HS-5 (cell line): ENCODE data around the gene SEC14L1.

ENCODE experiments used
- DNase-seq: peaks from one replicate; pipeline ENCODE4 v3.0.0-alpha.2; 2012; ENCODE audit warnings: low read depth

Gene SEC14L1

DNA sequence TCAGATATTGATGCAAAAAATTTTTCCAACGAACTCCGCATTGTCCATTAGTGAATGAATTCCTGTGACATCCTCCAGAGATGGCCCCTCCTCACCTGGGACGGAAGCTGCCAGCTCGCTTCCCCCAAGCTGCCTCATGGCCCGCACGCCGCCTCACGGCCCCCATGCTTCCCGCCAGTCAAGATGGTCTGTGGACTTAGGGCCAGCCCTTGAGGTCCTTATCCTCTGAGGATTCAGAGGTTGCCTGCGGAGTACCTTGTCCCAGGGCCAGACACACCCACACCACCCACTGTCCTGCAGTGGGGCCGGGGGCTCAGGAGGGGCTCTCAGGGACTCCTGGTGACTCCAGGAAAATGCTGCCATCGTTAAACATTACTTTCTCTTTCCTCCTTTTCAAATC is 73.6 kb downstream of the SEC14L1 start:
- no peak for DNase-seq

- DNase-seq: no peak
These were observed 74.0 kb downstream of the SEC14L1 start for GRCh38 chr17:77214743-77215142.

GRCh38 chr17:77215281-77215680 is 74.5 kb downstream of the SEC14L1 start:
- DNase-seq: no peak

- no peak for DNase-seq
These were observed 75.7 kb downstream of the SEC14L1 start for GRCh38 chr17:77216486-77216885.

DNA sequence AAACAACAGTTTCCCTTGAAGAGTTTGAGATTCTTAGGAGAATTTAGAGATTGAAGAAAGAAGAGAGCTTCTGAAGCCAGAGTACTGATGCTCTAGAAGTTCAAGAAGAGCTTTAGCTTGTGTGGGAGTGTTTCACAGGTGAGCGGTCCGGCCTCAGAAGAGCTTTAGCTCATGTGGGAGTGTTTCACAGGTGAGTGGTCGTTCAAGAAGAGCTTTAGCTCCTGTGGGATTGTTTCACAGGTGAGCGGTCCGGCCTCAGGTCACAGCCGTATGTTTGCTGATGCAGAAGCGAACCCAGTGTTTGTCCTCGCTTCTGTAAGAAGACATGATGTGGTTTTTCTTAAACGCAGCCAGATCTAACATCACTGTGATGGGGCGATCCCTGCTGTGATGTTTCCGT is 76.4 kb downstream of the SEC14L1 start:
- DNase-seq: no peak

GRCh38 chr17:77217566-77217965 is 76.8 kb downstream of the SEC14L1 start:
- DNase-seq: no peak

- no peak for DNase-seq
These were observed 78.1 kb downstream of the SEC14L1 start for GRCh38 chr17:77218902-77219301.

DNA sequence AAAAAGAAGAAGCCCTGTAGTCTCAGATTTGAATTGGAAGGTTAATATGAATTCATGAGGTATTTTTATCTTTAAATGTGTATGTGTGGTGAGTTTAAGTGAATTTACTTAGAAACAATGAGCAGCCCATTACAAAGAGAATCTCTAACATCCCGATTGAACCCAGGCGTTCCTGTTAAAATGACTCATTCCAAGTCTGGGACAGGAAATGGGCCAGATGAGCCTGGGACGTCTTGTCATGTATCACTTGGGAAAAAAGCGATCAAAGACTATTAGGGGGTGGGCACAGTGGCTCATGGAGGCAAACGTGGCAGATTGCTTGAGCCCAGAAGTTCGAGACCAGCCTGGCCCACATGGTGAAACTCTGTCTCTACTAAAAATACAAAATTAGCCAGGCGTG is 81.6 kb downstream of the SEC14L1 start:
- no peak for DNase-seq

GRCh38 chr17:77223642-77224420 is 83.1 kb downstream of the SEC14L1 start:
- DNase-seq: no peak

DNA sequence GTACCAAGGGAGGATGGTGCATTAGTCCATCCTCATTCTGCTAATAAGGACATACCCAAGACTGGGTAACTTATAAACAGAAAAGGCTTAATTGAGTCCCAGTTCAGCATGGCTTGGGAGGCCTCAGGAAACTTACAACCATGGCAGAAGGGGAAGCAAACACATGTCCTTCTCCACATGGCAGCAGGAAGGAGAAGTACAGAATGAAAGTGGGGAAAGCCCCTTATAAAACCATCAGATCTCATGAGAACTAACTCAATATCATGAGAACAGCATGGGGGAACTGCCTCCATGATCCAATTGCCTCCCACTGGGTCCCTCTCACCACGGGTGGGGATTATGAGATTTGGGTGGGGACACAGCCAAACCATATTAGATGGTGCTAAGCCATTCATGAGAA is 84.5 kb downstream of the SEC14L1 start:
- DNase-seq: no peak

GRCh38 chr17:77227461-77228240 is 86.9 kb downstream of the SEC14L1 start:
- DNase-seq: no peak

DNA sequence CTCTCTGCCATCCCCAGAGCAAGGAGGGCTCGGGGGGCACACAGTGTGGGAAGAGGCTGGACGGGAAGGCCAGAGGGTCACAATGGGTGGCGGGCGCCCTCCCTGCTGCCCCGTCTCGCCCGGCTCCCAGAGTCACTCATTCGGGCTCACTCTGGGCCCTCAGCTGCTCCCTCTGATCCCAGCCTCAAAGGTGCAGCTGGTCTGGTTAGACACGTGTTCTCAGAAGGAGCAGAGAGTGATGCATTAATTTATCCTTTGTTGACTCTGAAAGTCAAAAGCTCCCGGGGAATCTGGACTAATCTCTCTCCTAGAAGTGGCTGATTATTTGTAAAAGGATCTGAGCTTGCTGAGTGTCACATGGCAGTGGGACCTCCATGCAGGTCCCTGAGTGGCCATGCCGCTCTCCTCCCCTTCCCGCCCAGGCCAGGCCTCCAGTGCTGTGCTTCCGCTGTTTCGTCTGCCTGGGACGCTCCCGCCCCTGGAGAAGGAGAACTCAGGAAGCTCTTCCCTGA is 87.5 kb downstream of the SEC14L1 start:
- no peak for DNase-seq

DNA sequence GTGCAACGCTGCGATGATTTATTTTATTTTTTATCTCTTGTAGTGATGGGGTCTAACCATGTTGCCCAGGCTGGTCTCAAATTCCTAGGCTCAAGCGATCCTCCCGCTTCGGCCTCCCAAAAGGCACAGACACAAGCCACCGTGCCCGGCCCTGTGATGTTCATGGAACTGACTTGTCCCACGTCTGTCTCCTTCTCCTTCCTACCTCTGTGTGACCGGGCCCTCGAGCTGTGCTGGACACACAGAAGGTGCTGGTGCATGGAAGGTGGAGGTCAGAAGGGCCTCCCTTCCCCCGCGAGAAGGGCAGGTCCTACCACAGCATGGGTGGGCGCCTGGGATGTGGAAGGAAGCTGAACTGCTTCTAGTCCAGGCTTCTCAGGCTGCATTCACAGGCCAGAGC is 88.0 kb downstream of the SEC14L1 start:
- DNase-seq: no peak

DNA sequence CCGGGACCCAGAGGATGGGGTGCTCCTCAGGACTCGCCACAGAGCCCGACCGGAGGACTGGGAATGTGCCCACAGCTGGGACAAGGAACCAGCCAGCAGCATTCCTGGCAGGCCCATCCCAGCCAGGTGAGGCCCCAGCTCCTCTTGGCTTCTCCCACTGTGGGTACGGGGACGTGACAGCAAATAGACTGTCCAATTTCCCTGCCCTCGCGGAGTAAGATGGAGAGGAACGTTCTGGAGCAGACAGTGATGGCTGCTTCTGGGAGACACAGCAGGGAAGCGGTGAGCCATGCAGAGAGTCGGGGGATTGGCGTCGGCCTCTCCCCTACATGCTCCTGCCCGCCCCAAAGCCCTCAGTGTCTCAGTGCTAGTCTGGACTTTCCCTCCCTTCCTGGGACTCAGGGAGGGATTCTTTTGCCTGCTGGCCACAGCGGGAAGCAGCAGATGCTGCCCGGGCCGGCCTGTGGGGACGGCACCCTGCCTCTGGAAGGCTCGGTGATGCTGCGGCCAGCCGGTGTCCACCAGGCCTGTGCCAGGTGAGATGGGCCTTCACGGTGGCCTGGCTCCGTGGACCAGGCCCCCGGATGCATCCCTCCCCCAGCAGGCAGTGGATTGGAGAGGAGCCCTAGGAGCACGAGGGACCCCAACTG is 89.1 kb downstream of the SEC14L1 start:
- no peak for DNase-seq

DNA sequence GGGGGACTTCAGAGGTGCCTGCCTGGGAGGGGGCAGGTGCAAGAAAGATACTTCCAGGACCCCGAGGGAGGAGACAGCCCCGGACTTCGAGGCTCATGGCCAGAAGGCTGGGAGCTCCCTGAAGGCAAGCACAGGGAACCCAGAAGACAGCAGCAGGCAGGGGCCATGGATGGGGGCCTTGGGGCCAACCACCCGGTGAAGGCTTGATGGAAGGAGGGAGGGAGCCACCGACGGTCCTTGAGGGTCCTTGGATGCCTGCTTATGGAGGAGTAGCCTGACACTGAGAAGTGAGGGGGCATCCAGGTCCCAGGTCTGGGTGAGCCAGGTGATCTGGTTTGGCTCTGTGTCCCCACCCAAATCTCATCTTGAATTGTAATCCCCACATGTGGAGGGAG is 89.7 kb downstream of the SEC14L1 start:
- no peak for DNase-seq

- DNase-seq: no peak
These were observed 90.5 kb downstream of the SEC14L1 start for GRCh38 chr17:77231076-77231871.

DNA sequence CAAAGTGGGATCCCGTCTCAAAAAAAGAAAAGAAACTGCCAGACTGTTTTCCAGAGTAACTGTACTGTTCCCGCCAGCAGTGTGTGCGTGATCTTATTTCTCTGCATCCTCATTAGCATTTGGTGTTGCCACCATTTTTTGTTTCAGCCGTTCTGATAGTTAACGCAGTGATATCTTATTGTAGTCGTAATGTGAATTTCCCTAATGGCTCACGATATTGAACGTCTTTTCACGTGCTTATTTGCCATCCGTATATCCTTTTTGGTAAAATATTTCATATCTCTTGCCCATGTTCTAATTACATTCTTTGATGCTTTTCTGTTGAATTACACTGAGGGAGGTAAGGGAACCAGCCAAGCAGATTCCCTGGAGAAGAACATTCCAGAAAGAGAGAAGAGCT is 92.4 kb downstream of the SEC14L1 start:
- no peak for DNase-seq

DNA sequence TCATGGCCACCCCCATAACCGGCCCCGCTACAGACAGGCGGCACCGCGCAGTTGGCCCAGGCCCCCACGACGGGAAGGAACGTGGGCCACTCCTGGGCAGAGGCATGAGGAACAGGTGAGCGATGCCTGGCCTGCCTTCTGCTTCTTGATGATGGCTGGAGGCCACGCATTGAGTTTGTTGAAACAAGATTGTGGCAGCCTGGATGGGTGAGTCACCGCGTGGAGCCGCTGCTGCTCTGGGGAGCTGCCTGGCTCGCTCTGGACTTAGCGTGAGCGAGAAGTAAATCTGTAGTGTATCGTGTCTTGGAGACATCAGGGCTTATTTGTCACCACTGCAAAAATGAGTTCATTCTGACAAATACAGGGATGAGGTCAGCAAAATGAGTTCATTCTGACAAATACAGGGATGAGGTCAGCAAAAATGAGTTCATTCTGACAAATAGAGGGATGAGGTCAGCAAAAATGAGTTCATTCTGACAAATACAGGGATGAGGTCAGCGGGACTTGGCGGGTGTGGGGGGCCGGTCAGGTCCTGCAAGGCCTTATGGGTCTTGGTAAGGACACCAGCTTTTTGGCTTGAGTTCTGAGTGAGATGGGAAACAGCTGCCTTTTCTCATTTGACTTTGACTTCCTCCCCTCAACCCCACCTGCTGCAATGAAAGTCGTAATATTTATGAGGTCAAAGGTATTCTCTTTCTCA is 93.0 kb downstream of the SEC14L1 start:
- no peak for DNase-seq

DNA sequence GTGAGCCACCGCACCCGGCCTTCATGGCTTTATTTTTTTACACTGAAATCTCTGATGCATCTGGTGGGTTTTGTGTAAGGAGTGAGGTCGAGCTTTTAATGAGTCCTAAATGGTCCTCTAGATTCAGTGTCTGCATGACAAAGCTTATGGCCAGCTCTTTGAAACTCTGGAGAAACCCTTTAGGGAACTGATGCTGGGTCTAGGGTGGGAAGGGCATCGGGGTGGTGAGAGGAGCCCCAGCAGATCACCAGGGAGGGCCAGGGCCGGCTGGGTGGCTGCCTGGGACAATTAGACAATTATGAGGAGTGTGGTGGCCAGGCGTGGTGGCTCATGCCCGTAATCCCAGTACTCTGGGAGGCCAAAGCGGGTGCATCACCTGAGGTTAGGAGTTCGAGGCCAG is 93.9 kb downstream of the SEC14L1 start:
- no peak for DNase-seq

DNA sequence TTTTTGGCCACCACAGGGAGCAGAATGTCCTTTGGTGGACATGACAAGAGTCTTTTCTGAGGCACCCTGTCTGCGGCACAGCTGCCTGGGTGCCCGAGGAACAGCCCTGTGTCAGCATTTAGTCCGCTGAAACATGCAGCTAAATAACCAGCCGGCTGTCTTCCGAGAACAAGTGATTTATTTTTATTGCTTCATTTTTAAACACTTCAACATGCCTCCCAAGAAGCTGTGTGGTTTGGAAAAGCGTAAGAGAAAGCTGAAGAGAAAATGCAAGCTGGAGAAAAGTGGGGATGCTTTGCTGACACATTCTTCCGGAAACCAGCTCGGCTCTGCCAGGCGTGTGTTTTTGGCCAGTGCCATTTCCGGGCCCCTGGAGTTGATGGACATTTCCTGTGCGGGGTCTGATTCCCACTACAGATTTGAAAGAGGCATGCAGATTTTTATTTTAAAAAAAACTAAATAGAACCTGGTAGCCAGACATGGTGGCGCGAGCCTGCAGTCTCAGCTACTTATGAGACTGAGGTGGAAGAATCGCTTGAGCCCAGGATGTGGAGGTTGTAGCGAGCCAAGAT is 94.7 kb downstream of the SEC14L1 start:
- DNase-seq: no peak
